ENCODE data around the gene CD7. TPM values are rescaled to one million over a fixed set of nuclear protein-coding genes. Genes with fewer than 3 reads are reported as not detected.

CD7 gene
- total RNA-seq, 2 experiments from 2014 or later, result not detected

DNA sequence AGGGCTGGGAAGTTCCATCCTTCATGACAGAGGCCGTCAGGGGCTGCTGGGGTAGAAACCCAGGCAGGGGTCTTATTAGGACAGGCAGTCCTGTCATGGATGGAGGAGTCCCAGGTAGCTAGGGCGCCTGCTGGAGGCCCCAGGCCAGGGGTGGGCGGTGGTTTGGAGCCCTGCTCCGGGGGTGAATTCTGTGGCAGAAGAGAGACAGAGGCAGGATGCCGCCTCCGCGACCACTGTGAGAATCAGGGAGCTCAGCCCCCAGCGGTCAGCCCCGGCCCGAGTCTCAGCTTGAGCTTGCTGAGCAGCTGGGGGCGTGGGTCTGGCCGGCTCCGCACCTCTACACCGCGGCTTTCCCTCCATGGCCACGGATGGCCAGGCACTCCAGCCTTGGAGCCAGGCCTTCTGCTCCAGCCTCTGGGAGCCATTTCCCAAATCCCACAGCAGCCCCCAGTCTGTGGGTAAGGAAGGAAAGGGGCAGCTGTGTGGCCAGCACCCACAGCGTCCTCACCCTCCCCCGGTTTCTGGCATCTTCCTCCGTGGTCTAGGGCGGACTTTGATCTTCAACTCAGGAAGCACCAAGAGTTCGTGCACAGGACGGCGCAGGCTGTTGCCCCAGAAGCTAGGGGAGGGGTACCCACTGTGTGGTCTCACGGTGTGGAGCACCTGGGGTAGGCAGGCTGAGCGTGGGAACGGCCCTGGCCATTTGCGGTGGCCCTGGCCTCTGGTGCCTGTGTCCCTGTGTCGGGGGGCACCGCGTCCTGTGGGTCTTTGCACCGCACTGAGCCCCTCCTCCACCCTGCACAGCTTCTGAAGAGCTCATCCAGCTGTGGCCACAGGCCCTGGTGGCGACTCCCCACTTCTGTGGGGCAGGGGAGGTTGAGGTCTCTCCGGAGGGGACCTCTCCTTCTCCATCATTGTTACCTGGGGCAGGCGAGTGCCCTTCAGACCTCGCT lies 14.1 kb downstream of the CD7 start:
- intact Hi-C loops (cut with micrococcal nuclease; ENCODE audit: unreplicated experiment), result no loop called here
- Histone ChIP-seq H3K79me2 (ENCODE audit: insufficient read depth, low read depth, low read length) (no peaks in the 10 kb centered on the region), H3K9me2 (ENCODE audit: insufficient read depth, low read length) (no peaks in the 10 kb centered on the region), H3K4me3 (ENCODE audit: low read depth, low read length, poor library complexity, severe bottlenecking) (no peak overlapping the region), H4K20me1 (ENCODE audit: insufficient read depth, low read length) (no peaks in the 10 kb centered on the region), H3K36me3 (ENCODE audit: insufficient read depth, low read length) (no peaks in the 10 kb centered on the region), H3K4me1 (ENCODE audit: insufficient read depth, low read length, poor library complexity, severe bottlenecking) (peaks cover 15% of the 10 kb centered on the region), H3K9me3 (ENCODE audit: low read length) (no peaks in the 10 kb centered on the region), H3K4me2 (ENCODE audit: low read length) (no peak overlapping the region), H3K27ac (ENCODE audit: low read depth, low read length, poor library complexity, severe bottlenecking) (no peak overlapping the region), H2AFZ (ENCODE audit: low read length) (no peak overlapping the region)
- no peak for TF ChIP-seq EZH2phosphoT487 (IDR thresholded peaks at IDR 0.05; ENCODE audit: borderline replicate concordance, low read depth, low read length)
- TF ChIP-seq, protein P1, sequence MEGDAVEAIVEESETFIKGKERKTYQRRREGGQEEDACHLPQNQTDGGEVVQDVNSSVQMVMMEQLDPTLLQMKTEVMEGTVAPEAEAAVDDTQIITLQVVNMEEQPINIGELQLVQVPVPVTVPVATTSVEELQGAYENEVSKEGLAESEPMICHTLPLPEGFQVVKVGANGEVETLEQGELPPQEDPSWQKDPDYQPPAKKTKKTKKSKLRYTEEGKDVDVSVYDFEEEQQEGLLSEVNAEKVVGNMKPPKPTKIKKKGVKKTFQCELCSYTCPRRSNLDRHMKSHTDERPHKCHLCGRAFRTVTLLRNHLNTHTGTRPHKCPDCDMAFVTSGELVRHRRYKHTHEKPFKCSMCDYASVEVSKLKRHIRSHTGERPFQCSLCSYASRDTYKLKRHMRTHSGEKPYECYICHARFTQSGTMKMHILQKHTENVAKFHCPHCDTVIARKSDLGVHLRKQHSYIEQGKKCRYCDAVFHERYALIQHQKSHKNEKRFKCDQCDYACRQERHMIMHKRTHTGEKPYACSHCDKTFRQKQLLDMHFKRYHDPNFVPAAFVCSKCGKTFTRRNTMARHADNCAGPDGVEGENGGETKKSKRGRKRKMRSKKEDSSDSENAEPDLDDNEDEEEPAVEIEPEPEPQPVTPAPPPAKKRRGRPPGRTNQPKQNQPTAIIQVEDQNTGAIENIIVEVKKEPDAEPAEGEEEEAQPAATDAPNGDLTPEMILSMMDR (conservative IDR thresholded peaks at IDR 0.05; ENCODE audit: low read length), result no peak
- DNase-seq (ENCODE audit: low spot score), result no peak
- CTCF ChIA-PET (ENCODE audit: unreplicated experiment), result no interaction called here
- POLR2A ChIA-PET, result interaction anchor here (0.6 kb wide), 1 partner anchor 42 kb away, joined by 3 read pairs; no protein-coding TSS in a partner anchor
- BruUV-seq (replicated peaks), result no TSS peak

DNA sequence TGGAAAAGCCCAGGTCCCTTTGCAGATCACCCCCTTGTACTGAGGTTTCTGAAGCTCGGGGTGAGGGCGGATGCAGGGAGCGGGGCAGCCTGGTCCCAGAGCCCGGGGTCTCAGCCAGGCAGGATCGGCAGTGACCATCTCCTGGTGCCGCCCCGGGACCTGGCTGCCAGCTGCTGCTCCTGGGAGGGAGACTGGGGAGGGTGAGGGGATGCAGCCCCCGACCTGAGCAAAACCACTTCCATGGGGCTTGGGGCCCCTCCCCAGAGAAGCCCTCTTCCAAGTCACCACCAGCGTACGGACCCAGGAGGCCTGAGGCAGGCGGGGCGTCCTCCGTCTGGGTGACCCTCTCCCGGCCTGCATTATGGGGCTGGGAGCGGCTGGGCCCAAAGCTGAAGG lies 14.8 kb downstream of the CD7 start:
- Histone ChIP-seq H3K9me2 (ENCODE audit: insufficient read depth, low read length) (no peaks in the 10 kb centered on the region), H3K4me1 (ENCODE audit: insufficient read depth, low read length, poor library complexity, severe bottlenecking) (peaks cover 22% of the 10 kb centered on the region), H3K4me3 (ENCODE audit: low read depth, low read length, poor library complexity, severe bottlenecking) (no peak overlapping the region), H3K9me3 (ENCODE audit: low read length) (no peaks in the 10 kb centered on the region), H3K36me3 (ENCODE audit: insufficient read depth, low read length) (no peaks in the 10 kb centered on the region), H4K20me1 (ENCODE audit: insufficient read depth, low read length) (no peaks in the 10 kb centered on the region), H3K27ac (ENCODE audit: low read depth, low read length, poor library complexity, severe bottlenecking) (no peak overlapping the region), H3K79me2 (ENCODE audit: insufficient read depth, low read depth, low read length) (no peaks in the 10 kb centered on the region), H3K4me2 (ENCODE audit: low read length) (no peak overlapping the region), H2AFZ (ENCODE audit: low read length) (no peak overlapping the region)
- no peak for DNase-seq (ENCODE audit: low spot score)
- intact Hi-C loops (cut with micrococcal nuclease; ENCODE audit: unreplicated experiment), result no loop called here
- ChIA-PET POLR2A (interaction anchor here (0.6 kb wide), 1 partner anchor 43 kb away, joined by 3 read pairs; no protein-coding TSS in a partner anchor), CTCF (ENCODE audit: unreplicated experiment) (no interaction called here)
- BruUV-seq (replicated peaks), result no TSS peak
- no peak for TF ChIP-seq EZH2phosphoT487 (IDR thresholded peaks at IDR 0.05; ENCODE audit: borderline replicate concordance, low read depth, low read length)
- TF ChIP-seq, protein P1 (conservative IDR thresholded peaks at IDR 0.05; ENCODE audit: low read length), result no peak

Data from OCI-LY7 (cell line).